SW 1271 (cell line): ENCODE data around the gene SCN2B.

Experiments used
- DNase-seq, 2 experiments: peaks; one replicate each; lab custom pipeline; 2025; lab: John Stamatoyannopoulos, UW

SCN2B gene

GRCh38 chr11:118152552-118153471 is 23.6 kb downstream of the SCN2B start, which contains the start of gene SCN4B:
Gene SCN4B, minus strand, starts transcription at chr11:118152823. Its CDS starts 150 bp downstream, at chr11:118152673.
- no peak for DNase-seq

GRCh38 chr11:118152020-118152551 is 24.4 kb downstream of the SCN2B start:
- DNase-seq: no peak

GRCh38 chr11:118151431-118151830 is 25.0 kb downstream of the SCN2B start:
- DNase-seq: no peak

- DNase-seq: no peak
These were observed 26.9 kb downstream of the SCN2B start for GRCh38 chr11:118149493-118149892.

GRCh38 chr11:118148856-118149255 is 27.6 kb downstream of the SCN2B start:
- no peak for DNase-seq

- no peak for DNase-seq
These were observed 28.2 kb downstream of the SCN2B start for GRCh38 chr11:118148240-118148639.

- DNase-seq: no peak
These were observed 28.9 kb downstream of the SCN2B start for GRCh38 chr11:118147502-118147901.

GRCh38 chr11:118146554-118146953 is 29.9 kb downstream of the SCN2B start:
- DNase-seq: no peak

- DNase-seq: peak in 1 of 2 experiments; percentile 51
These were observed 30.9 kb downstream of the SCN2B start for GRCh38 chr11:118145285-118146227.

GRCh38 chr11:118144301-118145268 is 31.9 kb downstream of the SCN2B start:
- no peak for DNase-seq

GRCh38 chr11:118143661-118144185 is 32.7 kb downstream of the SCN2B start:
- DNase-seq: no peak

- no peak for DNase-seq
These were observed 33.6 kb downstream of the SCN2B start for GRCh38 chr11:118142809-118143208.

- no peak for DNase-seq
These were observed 34.4 kb downstream of the SCN2B start for GRCh38 chr11:118142081-118142480.

GRCh38 chr11:118139578-118139977 is 36.9 kb downstream of the SCN2B start:
- DNase-seq: no peak

- no peak for DNase-seq
These were observed 37.5 kb downstream of the SCN2B start for GRCh38 chr11:118138839-118139420.

GRCh38 chr11:118136801-118137200 is 39.6 kb downstream of the SCN2B start:
- DNase-seq: no peak

GRCh38 chr11:118136341-118136740 is 40.1 kb downstream of the SCN2B start:
- DNase-seq: no peak

- no peak for DNase-seq
These were observed 40.7 kb downstream of the SCN2B start for GRCh38 chr11:118135796-118136165.

- no peak for DNase-seq
These were observed 41.2 kb downstream of the SCN2B start for GRCh38 chr11:118135051-118135795.

- DNase-seq: no peak
These were observed 42.6 kb downstream of the SCN2B start for GRCh38 chr11:118133816-118134215.
